Ishikawa (cell line): ENCODE results near the gene RNPEP.

Experiments
- EP300 ChIP-seq: IDR thresholded peaks from 2 replicates; pipeline ENCODE4 v1.6.1; 2012; ENCODE audit warnings: borderline replicate concordance
- FOXM1 ChIP-seq: IDR thresholded peaks from 2 replicates; pipeline ENCODE4 v1.6.1; 2012; ENCODE audit warnings: low read depth, borderline replicate concordance
- TCF12 ChIP-seq: IDR thresholded peaks from 2 replicates; pipeline ENCODE4 v1.6.1; 2012; ENCODE audit warnings: low read depth
- TEAD4 ChIP-seq: IDR thresholded peaks from 2 replicates; pipeline ENCODE4 v1.6.1; 2012
- YY1 ChIP-seq: IDR thresholded peaks from 2 replicates; pipeline ENCODE4 v1.6.1; 2012; ENCODE audit warnings: low read depth
- TF ChIP-seq, protein P1 (sequence below): IDR thresholded peaks from 2 replicates; pipeline ENCODE4 v1.6.1; 2012; ENCODE audit warnings: low read depth, mild to moderate bottlenecking

- TF ChIP-seq FOXM1 (no peak), YY1 (no peak), EP300 (no peak), TCF12 (no peak), TEAD4 (no peak)
- TF ChIP-seq, protein P1, sequence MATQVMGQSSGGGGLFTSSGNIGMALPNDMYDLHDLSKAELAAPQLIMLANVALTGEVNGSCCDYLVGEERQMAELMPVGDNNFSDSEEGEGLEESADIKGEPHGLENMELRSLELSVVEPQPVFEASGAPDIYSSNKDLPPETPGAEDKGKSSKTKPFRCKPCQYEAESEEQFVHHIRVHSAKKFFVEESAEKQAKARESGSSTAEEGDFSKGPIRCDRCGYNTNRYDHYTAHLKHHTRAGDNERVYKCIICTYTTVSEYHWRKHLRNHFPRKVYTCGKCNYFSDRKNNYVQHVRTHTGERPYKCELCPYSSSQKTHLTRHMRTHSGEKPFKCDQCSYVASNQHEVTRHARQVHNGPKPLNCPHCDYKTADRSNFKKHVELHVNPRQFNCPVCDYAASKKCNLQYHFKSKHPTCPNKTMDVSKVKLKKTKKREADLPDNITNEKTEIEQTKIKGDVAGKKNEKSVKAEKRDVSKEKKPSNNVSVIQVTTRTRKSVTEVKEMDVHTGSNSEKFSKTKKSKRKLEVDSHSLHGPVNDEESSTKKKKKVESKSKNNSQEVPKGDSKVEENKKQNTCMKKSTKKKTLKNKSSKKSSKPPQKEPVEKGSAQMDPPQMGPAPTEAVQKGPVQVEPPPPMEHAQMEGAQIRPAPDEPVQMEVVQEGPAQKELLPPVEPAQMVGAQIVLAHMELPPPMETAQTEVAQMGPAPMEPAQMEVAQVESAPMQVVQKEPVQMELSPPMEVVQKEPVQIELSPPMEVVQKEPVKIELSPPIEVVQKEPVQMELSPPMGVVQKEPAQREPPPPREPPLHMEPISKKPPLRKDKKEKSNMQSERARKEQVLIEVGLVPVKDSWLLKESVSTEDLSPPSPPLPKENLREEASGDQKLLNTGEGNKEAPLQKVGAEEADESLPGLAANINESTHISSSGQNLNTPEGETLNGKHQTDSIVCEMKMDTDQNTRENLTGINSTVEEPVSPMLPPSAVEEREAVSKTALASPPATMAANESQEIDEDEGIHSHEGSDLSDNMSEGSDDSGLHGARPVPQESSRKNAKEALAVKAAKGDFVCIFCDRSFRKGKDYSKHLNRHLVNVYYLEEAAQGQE, result no peak
These were observed 29.5 kb downstream of the RNPEP start for GRCh38 chr1:202011994-202012393.
